ENCODE data around the gene TNMD. TPM values are rescaled to one million over a fixed set of nuclear protein-coding genes. Genes with fewer than 3 reads are reported as not detected.

The TNMD gene
- total RNA-seq, 1 donor from 2014 or later: not detected

DNA sequence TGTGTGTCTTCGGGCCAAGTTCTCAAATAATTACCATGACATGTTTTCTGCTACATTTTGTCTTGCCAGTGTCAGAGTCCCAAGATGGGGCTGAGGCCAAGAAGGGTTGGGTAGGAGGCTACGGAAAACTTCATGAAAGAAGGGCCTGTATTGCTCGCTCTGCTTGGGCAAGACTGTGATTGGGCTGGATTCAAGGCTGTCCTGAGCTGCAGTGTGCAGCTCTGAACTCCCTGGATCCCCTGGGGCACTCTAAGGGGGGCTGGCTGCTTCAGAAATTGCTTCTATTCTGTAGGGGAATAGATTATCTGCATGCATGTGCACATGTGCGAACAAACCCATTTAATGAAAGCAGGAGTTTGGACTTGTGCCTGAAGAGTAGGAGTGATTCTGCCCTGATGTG lies 38.3 kb downstream of the TNMD start:
- TF ChIP-seq CTCF (IDR thresholded peaks at IDR 0.05; ENCODE audit: unreplicated experiment): no peak
- no peaks in the 10 kb centered on the region for H3K27me3 Mint-ChIP-seq
- H3K9me3 Mint-ChIP-seq (ENCODE audit: low read depth): peaks cover 15% of the 10 kb centered on the region
- H3K4me3 Mint-ChIP-seq (ENCODE audit: low read depth): no peak overlapping the region
- no peaks in the 10 kb centered on the region for H3K4me1 Mint-ChIP-seq (ENCODE audit: low read depth)
- DNase-seq (ENCODE audit: low spot score, unreplicated experiment): no peak
- peaks cover 6% of the 10 kb centered on the region for H3K36me3 Mint-ChIP-seq (ENCODE audit: insufficient read depth)
- no peak overlapping the region for H3K27ac Mint-ChIP-seq

DNA sequence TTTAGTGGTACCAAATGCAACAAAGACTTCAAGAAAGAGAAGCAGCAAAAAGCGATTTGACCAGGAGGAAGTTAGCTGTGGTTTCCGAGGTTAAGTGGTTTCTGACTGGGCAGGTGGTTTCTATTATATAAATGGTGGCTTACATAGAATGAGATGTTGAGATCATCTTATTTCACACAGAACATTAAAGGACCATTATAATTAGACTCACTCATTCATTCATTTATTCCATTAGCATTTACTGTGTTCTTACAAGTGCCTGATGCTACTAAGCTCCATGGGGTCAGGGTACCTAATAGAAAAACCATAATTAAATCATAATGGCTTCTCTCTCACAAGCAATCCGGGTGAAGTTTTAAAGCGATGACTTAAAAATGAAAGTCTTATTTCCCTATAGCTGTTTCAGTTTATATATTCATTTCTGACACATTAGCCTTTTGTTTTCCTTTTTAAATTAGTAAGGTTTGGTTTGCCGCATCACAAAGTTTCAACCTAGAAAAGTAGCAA lies 41.3 kb downstream of the TNMD start:
- no peak for TF ChIP-seq CTCF (IDR thresholded peaks at IDR 0.05; ENCODE audit: unreplicated experiment)
- DNase-seq (ENCODE audit: low spot score, unreplicated experiment): no peak
- peaks cover 10% of the 10 kb centered on the region for H3K9me3 Mint-ChIP-seq (ENCODE audit: low read depth)
- H3K4me1 Mint-ChIP-seq (ENCODE audit: low read depth): peaks cover 2% of the 10 kb centered on the region
- no peak overlapping the region for H3K4me3 Mint-ChIP-seq (ENCODE audit: low read depth)
- no peaks in the 10 kb centered on the region for H3K27me3 Mint-ChIP-seq
- no peak overlapping the region for H3K27ac Mint-ChIP-seq
- peaks cover 15% of the 10 kb centered on the region for H3K36me3 Mint-ChIP-seq (ENCODE audit: insufficient read depth)

DNA sequence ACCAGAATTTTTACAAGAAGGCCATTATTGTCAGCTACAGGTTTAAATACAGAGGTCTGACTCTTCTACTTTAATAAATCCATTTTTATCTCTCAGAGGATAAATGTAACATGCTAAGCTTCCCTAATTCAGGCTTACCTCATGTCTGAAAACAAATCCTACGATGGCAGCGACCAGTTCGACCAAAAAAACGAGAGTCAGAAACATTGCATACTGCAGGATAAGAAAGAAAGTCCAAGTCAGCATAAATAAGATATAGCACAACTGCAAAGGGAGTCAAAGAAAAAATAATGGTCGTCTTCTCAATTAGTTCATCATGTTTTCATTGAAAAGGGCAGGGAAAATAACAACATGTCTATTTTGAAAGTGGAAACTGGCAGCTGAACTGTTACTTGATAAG lies 50.3 kb downstream of the TNMD start:
- no peaks in the 10 kb centered on the region for H3K27me3 Mint-ChIP-seq
- H3K4me3 Mint-ChIP-seq (ENCODE audit: low read depth): peak overlapping the region; percentile 95
- H3K4me1 Mint-ChIP-seq (ENCODE audit: low read depth): peaks cover 7% of the 10 kb centered on the region
- peaks cover 17% of the 10 kb centered on the region for H3K9me3 Mint-ChIP-seq (ENCODE audit: low read depth)
- DNase-seq (ENCODE audit: low spot score, unreplicated experiment): no peak
- TF ChIP-seq CTCF (IDR thresholded peaks at IDR 0.05; ENCODE audit: unreplicated experiment): no peak
- H3K27ac Mint-ChIP-seq: peak overlapping the region; percentile 99
- H3K36me3 Mint-ChIP-seq (ENCODE audit: insufficient read depth): peaks cover 13% of the 10 kb centered on the region

DNA sequence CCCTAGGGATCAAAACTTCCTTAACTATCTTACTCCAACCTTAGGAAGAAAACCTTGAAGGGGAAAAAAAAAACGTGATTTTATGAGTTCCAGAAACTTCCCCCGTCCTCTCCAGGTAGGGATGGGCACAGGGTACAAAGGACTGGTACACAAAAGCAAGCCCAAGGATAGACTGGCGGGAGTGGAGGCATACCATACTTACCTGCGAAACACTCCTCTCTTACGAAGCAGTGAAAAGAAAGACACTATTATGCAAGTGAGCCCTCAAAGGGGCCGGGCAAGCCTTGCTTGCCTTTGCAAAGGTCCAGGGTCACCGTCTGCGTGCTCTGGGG lies 51.2 kb downstream of the TNMD start:
- H3K4me1 Mint-ChIP-seq (ENCODE audit: low read depth): peaks cover 7% of the 10 kb centered on the region
- H3K36me3 Mint-ChIP-seq (ENCODE audit: insufficient read depth): peaks cover 11% of the 10 kb centered on the region
- peak overlapping the region; percentile 95 for H3K4me3 Mint-ChIP-seq (ENCODE audit: low read depth)
- no peak for TF ChIP-seq CTCF (IDR thresholded peaks at IDR 0.05; ENCODE audit: unreplicated experiment)
- no peak for DNase-seq (ENCODE audit: low spot score, unreplicated experiment)
- H3K9me3 Mint-ChIP-seq (ENCODE audit: low read depth): peaks cover 17% of the 10 kb centered on the region
- H3K27ac Mint-ChIP-seq: peak overlapping the region; percentile 99
- H3K27me3 Mint-ChIP-seq: no peaks in the 10 kb centered on the region

- peaks cover 11% of the 10 kb centered on the region for H3K36me3 Mint-ChIP-seq (ENCODE audit: insufficient read depth)
- peak within 1 kb of the TSS; percentile 99 for H3K27ac Mint-ChIP-seq
- peak; percentile 67 for TF ChIP-seq CTCF (IDR thresholded peaks at IDR 0.05; ENCODE audit: unreplicated experiment)
- peaks cover 8% of the 10 kb centered on the region for H3K4me1 Mint-ChIP-seq (ENCODE audit: low read depth)
- H3K27me3 Mint-ChIP-seq: no peaks in the 10 kb centered on the region
- H3K4me3 Mint-ChIP-seq (ENCODE audit: low read depth): peak within 1 kb of the TSS; percentile 95
- peaks cover 19% of the 10 kb centered on the region for H3K9me3 Mint-ChIP-seq (ENCODE audit: low read depth)
- DNase-seq (ENCODE audit: low spot score, unreplicated experiment): peak; percentile 74
Observed at GRCh38 chrX:100636321-100636991, 51.7 kb downstream of the TNMD start, which contains the start of gene TSPAN6. TSPAN6 (minus strand) TSS chrX:100636806; CDS start chrX:100636694, 112 bp downstream.

Measured in progenitor cell of endocrine pancreas (in vitro differentiated cells).